SK-N-SH (cell line): ENCODE results near the gene ZBTB7B. TPM values are rescaled to one million over a fixed set of nuclear protein-coding genes. Genes with fewer than 3 reads are reported as not detected.

ENCODE experiments used
- CTCF ChIA-PET: fragments of 300-600, 350-600 bp; formaldehyde crosslinking; extraction: SDS; loops from one replicate; lab custom pipeline; 2021; lab: Yijun Ruan, JAX
- POLR2A ChIA-PET: fragments of 350-600 bp; sonication (Branson Sonifier 250); formaldehyde crosslinking; extraction: SDS; loops from one replicate; lab custom pipeline; 2020; ENCODE audit warnings: antibody characterized with exemption, inconsistent platforms; lab: Yijun Ruan, JAX
- DNase-seq: peaks from one replicate; pipeline ENCODE4 v3.0.0; 2012
- H2AFZ ChIP-seq: fragments of 200-600 bp; sonication (generic); 2 replicates; pipeline ENCODE4 v1.8.1; 2016; ENCODE audit warnings: antibody characterized with exemption, mild to moderate bottlenecking, low read depth
- H3F3A ChIP-seq: fragments of 200-600 bp; sonication (generic); replicated peaks from 2 replicates; pipeline ENCODE3; 2016; ENCODE audit warnings: antibody characterized with exemption, mild to moderate bottlenecking; ENCODE audit not compliant: insufficient read depth
- H3K27ac ChIP-seq, 2 experiments: fragments of 200-500 bp in 1 of 2; fragments of 200-600 bp in 1 of 2; sonication (Bioruptor generic) in 1 of 2; sonication (generic), shearing (Covaris generic) in 1 of 2; 2 replicates each; pipeline versions ENCODE4 v1.5.1 to v1.6.1; 2014 to 2016; ENCODE audit warnings: low read depth in 2 of 2, inconsistent platforms in 1 of 2, low read length in 1 of 2, mild to moderate bottlenecking in 1 of 2, mixed read lengths in 1 of 2
- H3K27me3 ChIP-seq: fragments of 200-600 bp; sonication (generic), shearing (Covaris generic); 2 replicates; pipeline ENCODE4 v1.6.1; 2016; ENCODE audit warnings: mixed run types; ENCODE audit not compliant: insufficient read depth
- H3K36me3 ChIP-seq, 2 experiments: fragments of 200-500 bp in 1 of 2; fragments of 200-600 bp in 1 of 2; sonication (Bioruptor generic) in 1 of 2; sonication (generic) in 1 of 2; replicated peaks in 1 of 2; 2 replicates each; pipeline versions ENCODE3 to v1.5.1; 2014 to 2016; ENCODE audit warnings: low read length in 1 of 2, mild to moderate bottlenecking in 1 of 2; ENCODE audit not compliant: insufficient read depth in 2 of 2, control insufficient read depth in 1 of 2
- H3K4me1 ChIP-seq, 2 experiments: fragments of 200-500 bp in 1 of 2; fragments of 200-600 bp in 1 of 2; sonication (Bioruptor generic) in 1 of 2; sonication (generic), shearing (Covaris generic) in 1 of 2; 2 replicates each; pipeline versions ENCODE4 v1.5.1 to v1.6.1; 2014 to 2016; ENCODE audit warnings: low read depth in 1 of 2, low read length in 1 of 2, mixed run types in 1 of 2; ENCODE audit not compliant: insufficient read depth in 2 of 2, control insufficient read depth in 1 of 2
- H3K4me2 ChIP-seq: fragments of 200-600 bp; sonication (generic), shearing (Covaris generic); 2 replicates; pipeline ENCODE4 v1.6.1; 2017; ENCODE audit warnings: mixed run types
- H3K4me3 ChIP-seq, 2 experiments: fragments of 200-500 bp in 1 of 2; fragments of 200-600 bp in 1 of 2; sonication (Bioruptor generic) in 1 of 2; sonication (generic), shearing (Covaris generic) in 1 of 2; 2 replicates each; pipeline versions ENCODE4 v1.5.1 to v1.8.1; 2014 to 2016; ENCODE audit warnings: low read depth in 2 of 2, inconsistent platforms in 1 of 2, low read length in 1 of 2, mild to moderate bottlenecking in 1 of 2, mixed read lengths in 1 of 2, moderate library complexity in 1 of 2
- H3K79me2 ChIP-seq: fragments of 200-600 bp; sonication (generic); 2 replicates; pipeline ENCODE4 v1.8.1; 2017; ENCODE audit warnings: mild to moderate bottlenecking; ENCODE audit not compliant: insufficient read depth
- H3K9ac ChIP-seq: fragments of 200-600 bp; sonication (generic); 2 replicates; pipeline ENCODE4 v1.6.1; 2017; ENCODE audit warnings: mixed run types
- H3K9me2 ChIP-seq: fragments of 200-600 bp; sonication (generic); 2 replicates; pipeline ENCODE4 v1.6.1; 2017; ENCODE audit warnings: mixed run types
- H3K9me3 ChIP-seq: fragments of 200-600 bp; sonication (generic); 2 replicates; pipeline ENCODE4 v1.6.1; 2017; ENCODE audit warnings: mixed run types, mild to moderate bottlenecking, moderate library complexity
- H4K20me1 ChIP-seq: fragments of 200-600 bp; sonication (generic); 2 replicates; pipeline ENCODE4 v1.6.1; 2017; ENCODE audit warnings: mild to moderate bottlenecking, mixed run types; ENCODE audit not compliant: insufficient read depth
- RAD21 ChIP-seq: IDR thresholded peaks from 2 replicates; pipeline ENCODE4 v1.6.1; 2012; ENCODE audit warnings: mild to moderate bottlenecking, low read length
- WGBS: methylation state at CpG from one replicate; pipeline ENCODE4 v1.1.6; 2017; ENCODE audit warnings: low lambda C conversion rate; 5-methylcytosine and 5-hydroxymethylcytosine counted together
- polyA plus RNA-seq, 3 experiments: library from polyadenylated mRNA; depleted of rRNA; stranded (reverse); fragments of >200 nt; gene quantifications; 2 replicates each; pipeline ENCODE4 v1.2.3, GENCODE V29; 2012
- TF ChIP-seq, protein P1 (sequence below): fragments of 200-600 bp; sonication (generic); IDR thresholded peaks from 2 replicates; pipeline ENCODE4 v1.6.1; 2017; ENCODE audit warnings: antibody characterized with exemption, mild to moderate bottlenecking, moderate library complexity

ZBTB7B gene
- polyA plus RNA-seq, 1 of the 3 experiments (the other 2 are of a cell fraction): 15.7 TPM

DNA sequence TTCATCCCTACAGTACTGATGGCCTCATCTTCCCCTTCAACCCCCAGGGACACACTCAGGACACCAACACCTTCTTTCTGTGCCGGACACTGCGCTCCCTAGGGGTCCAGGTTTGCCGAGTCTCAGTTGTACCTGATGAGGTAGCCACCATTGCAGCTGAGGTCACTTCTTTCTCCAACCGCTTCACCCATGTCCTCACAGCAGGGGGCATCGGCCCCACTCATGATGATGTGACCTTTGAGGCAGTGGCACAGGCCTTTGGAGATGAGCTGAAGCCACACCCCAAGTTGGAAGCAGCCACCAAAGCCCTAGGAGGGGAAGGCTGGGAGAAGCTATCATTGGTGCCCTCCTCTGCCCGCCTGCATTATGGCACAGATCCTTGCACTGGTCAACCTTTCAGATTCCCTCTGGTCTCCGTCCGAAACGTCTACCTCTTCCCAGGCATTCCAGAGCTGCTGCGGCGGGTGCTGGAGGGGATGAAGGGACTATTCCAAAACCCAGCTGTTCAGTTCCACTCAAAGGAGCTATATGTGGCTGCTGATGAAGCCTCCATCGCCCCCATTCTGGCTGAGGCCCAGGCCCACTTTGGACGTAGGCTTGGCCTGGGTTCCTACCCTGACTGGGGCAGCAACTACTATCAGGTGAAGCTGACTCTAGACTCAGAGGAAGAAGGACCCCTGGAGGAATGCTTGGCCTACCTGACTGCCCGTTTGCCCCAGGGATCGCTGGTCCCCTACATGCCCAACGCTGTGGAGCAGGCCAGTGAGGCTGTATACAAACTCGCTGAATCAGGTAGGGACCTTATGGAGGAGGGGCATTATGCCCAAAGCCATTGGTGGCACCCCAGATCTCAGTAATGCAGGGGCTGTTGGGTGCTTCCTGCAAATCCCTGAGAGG is 14.3 kb upstream of the ZBTB7B start:
- H3K4me2 ChIP-seq: no peak overlapping the region
- no peak overlapping the region for H3K9ac ChIP-seq
- H4K20me1 ChIP-seq: no peaks in the 10 kb centered on the region
- H3K9me2 ChIP-seq: no peaks in the 10 kb centered on the region
- H3K36me3 ChIP-seq: peaks cover 24 to 33% of the 10 kb centered on the region in 2 experiments
- CTCF ChIA-PET: interaction anchor here (0.6 to 37.5 kb wide), 11 partner anchors 10 to 103 kb away, joined by 3 to 640 read pairs (median 4); partner anchors contain the start of genes CKS1B, LENEP, PBXIP1 and PYGO2
- H3K27ac ChIP-seq: no peak overlapping the region
- no peak overlapping the region for H3K4me3 ChIP-seq
- DNase-seq: no peak
- TF ChIP-seq, protein P1, sequence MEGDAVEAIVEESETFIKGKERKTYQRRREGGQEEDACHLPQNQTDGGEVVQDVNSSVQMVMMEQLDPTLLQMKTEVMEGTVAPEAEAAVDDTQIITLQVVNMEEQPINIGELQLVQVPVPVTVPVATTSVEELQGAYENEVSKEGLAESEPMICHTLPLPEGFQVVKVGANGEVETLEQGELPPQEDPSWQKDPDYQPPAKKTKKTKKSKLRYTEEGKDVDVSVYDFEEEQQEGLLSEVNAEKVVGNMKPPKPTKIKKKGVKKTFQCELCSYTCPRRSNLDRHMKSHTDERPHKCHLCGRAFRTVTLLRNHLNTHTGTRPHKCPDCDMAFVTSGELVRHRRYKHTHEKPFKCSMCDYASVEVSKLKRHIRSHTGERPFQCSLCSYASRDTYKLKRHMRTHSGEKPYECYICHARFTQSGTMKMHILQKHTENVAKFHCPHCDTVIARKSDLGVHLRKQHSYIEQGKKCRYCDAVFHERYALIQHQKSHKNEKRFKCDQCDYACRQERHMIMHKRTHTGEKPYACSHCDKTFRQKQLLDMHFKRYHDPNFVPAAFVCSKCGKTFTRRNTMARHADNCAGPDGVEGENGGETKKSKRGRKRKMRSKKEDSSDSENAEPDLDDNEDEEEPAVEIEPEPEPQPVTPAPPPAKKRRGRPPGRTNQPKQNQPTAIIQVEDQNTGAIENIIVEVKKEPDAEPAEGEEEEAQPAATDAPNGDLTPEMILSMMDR: no peak; the same call in 1 of the 2 replicates
- peak; percentile 37 for TF ChIP-seq RAD21
- H3K27me3 ChIP-seq: no peaks in the 10 kb centered on the region
- H2AFZ ChIP-seq: no peak overlapping the region
- H3K9me3 ChIP-seq: no peaks in the 10 kb centered on the region
- H3K4me1 ChIP-seq: peaks cover 0 to 26% of the 10 kb centered on the region in 2 experiments; a peak in 1 of 4 replicates
- 93% methylated on average over 13 of the region's 17 CpGs for WGBS
- POLR2A ChIA-PET: interaction anchor here (0.6 to 1.2 kb wide), 4 partner anchors 11 to 65 kb away, joined by 3 to 4 read pairs (median 3); no protein-coding TSS in a partner anchor
- peaks cover 54% of the 10 kb centered on the region for H3K79me2 ChIP-seq
- peaks cover 4% of the 10 kb centered on the region for H3F3A ChIP-seq

DNA sequence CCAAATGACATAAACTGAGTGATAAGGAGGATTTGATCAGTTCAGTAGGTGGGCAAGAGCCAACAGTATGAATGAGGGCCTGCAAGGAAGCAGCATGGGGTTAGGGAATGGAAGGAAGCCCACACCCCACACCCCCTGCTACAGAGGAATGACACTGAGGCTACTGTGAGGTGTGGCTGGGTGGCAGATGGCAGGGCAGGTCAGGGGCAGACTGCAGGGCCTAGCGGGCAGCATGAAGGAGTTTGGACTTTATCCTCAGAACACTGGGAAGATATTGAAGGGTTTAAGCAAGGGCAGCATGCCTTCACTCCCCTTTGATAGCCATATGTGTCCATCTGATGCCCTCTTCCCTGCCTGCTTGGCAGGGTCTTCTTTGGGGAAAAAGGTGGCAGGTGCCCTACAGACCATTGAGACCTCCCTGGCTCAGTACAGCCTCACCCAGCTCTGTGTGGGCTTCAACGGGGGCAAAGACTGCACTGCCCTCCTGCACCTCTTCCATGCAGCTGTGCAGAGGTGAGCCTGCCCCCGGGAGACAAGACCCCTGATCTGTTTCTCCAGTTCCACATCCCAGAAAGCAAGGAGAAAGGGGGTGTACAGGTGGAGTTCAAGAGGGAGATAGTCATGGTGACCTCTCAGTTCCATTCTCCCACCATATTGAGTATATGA is 13.3 kb upstream of the ZBTB7B start:
- CTCF ChIA-PET: interaction anchor here (1.2 to 37.5 kb wide), 5 partner anchors 9 to 102 kb away, joined by 4 to 640 read pairs (median 10); partner anchors contain the start of genes CKS1B, LENEP and ZBTB7B

More for the DNA sequence above, 13.3 kb upstream of the ZBTB7B start:
- peaks cover 0 to 28% of the 10 kb centered on the region in 2 experiments; a peak in 1 of 4 replicates for H3K4me1 ChIP-seq
- no peak overlapping the region for H3K4me2 ChIP-seq
- no peaks in the 10 kb centered on the region for H3F3A ChIP-seq
- POLR2A ChIA-PET: interaction anchor here (1.4 kb wide), 1 partner anchor 11 kb away, joined by 4 read pairs; no protein-coding TSS in a partner anchor
- no peak overlapping the region for H3K4me3 ChIP-seq
- no peak for DNase-seq
- H4K20me1 ChIP-seq: no peaks in the 10 kb centered on the region
- no peak overlapping the region for H2AFZ ChIP-seq
- WGBS: 66% methylated on average over 3 of the region's 3 CpGs
- peaks cover 44% of the 10 kb centered on the region for H3K79me2 ChIP-seq
- H3K27me3 ChIP-seq: no peaks in the 10 kb centered on the region
- H3K9me2 ChIP-seq: no peaks in the 10 kb centered on the region
- H3K9ac ChIP-seq: no peak overlapping the region
- H3K27ac ChIP-seq: no peak overlapping the region; a peak in 1 of 4 replicates
- TF ChIP-seq, protein P1: no peak
- H3K36me3 ChIP-seq: peaks cover 24 to 33% of the 10 kb centered on the region in 2 experiments
- no peaks in the 10 kb centered on the region for H3K9me3 ChIP-seq
